ENCODE measurements around the gene MAD1L1. TPM values are rescaled to one million over a fixed set of nuclear protein-coding genes. Genes with fewer than 3 reads are reported as not detected.

Gene MAD1L1
- total and polyA plus RNA-seq, 2 of the 4 experiments (the other 2 are of a cell fraction), result 29.0 to 40.9 TPM

GRCh38 chr7:1998146-1998545 lies 234.6 kb downstream of the MAD1L1 start:
- Histone ChIP-seq H3K18ac (ENCODE audit: low read depth, low read length) (no peak overlapping the region), H2BK15ac (ENCODE audit: low read depth, low read length) (no peak overlapping the region), H4K91ac (ENCODE audit: insufficient read depth, low read depth, low read length) (no peak overlapping the region), H3K14ac (replicated peaks; ENCODE audit: low read depth, low read length) (no peak overlapping the region), H2BK120ac (ENCODE audit: low read depth, low read length) (no peak overlapping the region), H3K4me1 (ENCODE audit: control insufficient read depth, insufficient read depth, low read length) (no peaks in the 10 kb centered on the region), H2AFZ (replicated peaks; ENCODE audit: low read length, poor library complexity) (no peak overlapping the region), H2AK9ac (replicated peaks; ENCODE audit: low read depth, low read length, poor library complexity) (no peak overlapping the region), H3K9me1 (ENCODE audit: insufficient read depth, low read length) (no peaks in the 10 kb centered on the region), H4K20me1 (ENCODE audit: insufficient read depth, low read length) (no peaks in the 10 kb centered on the region; the same call in 1 of the 2 replicates), H3K9me3 (ENCODE audit: control insufficient read depth, insufficient read depth, low read length) (no peaks in the 10 kb centered on the region), H3K4me3 (ENCODE audit: insufficient read depth, low read depth, low read length) (no peak overlapping the region), H2BK20ac (ENCODE audit: low read depth, low read length) (no peak overlapping the region), H3K23ac (ENCODE audit: low read depth, low read length) (no peak overlapping the region), H3K27me3 (ENCODE audit: control insufficient read depth, insufficient read depth, low read length) (no peaks in the 10 kb centered on the region), H3K9ac (ENCODE audit: low read depth, low read length) (no peak overlapping the region), H2AK5ac (ENCODE audit: low read depth, low read length) (no peak overlapping the region), H3K56ac (ENCODE audit: extremely low read depth, insufficient read depth, low read length) (no peak overlapping the region), H4K8ac (ENCODE audit: low read depth in 2 of 2, low read length in 2 of 2) (no peak overlapping the region), H2BK5ac (ENCODE audit: low read depth, low read length, poor library complexity, severe bottlenecking) (no peak overlapping the region), H3K4me2 (ENCODE audit: low read depth, low read length) (no peak overlapping the region), H3K79me1 (ENCODE audit: low read depth in 1 of 2, low read length in 2 of 2) (no peaks in the 10 kb centered on the region), H3K36me3 (ENCODE audit: control insufficient read depth, insufficient read depth, low read length) (no peaks in the 10 kb centered on the region; the same call in 1 of the 2 replicates), H4K5ac (ENCODE audit: low read depth, low read length) (no peak overlapping the region), H3K27ac (ENCODE audit: insufficient read depth, low read length) (no peak overlapping the region), H3K4ac (ENCODE audit: low read depth, low read length) (no peak overlapping the region)
- ATAC-seq (ENCODE audit: low read depth) (no peak), DNase-seq (no peak)
- dilution Hi-C loops (cut with HindIII; ENCODE audit: low sequenced_read_pairs, unreplicated experiment), result no loop called here
- ChIA-PET CTCF (no interaction called here), POLR2A (ENCODE audit: unreplicated experiment) (no interaction called here)
- no TSS peak for BruUV-seq (replicated peaks)
- intact Hi-C loops (cut with micrococcal nuclease), result no loop called here
- 98% methylated on average over 8 of the region's 10 CpGs; no CpG with 5 or more reads in 1 of the 2 experiments for WGBS, 2 experiments (ENCODE audit: extremely low coverage in 2 of 2, insufficient read length in 1 of 2)
- in situ Hi-C loops (cut with MboI; ENCODE audit: low sequenced_read_pairs), result no loop called here
- no peak for TF ChIP-seq MAZ (IDR thresholded peaks at IDR 0.05; ENCODE audit: borderline replicate concordance, low read depth, low read length)
- no peak for TF ChIP-seq MXI1 (IDR thresholded peaks at IDR 0.05; ENCODE audit: borderline replicate concordance, low read depth, low read length)
- TF ChIP-seq BHLHE40 (IDR thresholded peaks at IDR 0.05; ENCODE audit: low read depth, low read length), result no peak
- TF ChIP-seq RCOR1 (IDR thresholded peaks at IDR 0.05; ENCODE audit: insufficient replicate concordance, low read length), result no peak
- TF ChIP-seq CHD1 (IDR thresholded peaks at IDR 0.05; ENCODE audit: low read depth, low read length), result no peak
- no peak for TF ChIP-seq RFX5 (IDR thresholded peaks at IDR 0.05; ENCODE audit: low read depth, low read length)
- TF ChIP-seq NFE2L2 (IDR thresholded peaks at IDR 0.05; ENCODE audit: low read depth, low read length), result no peak
- no peak for TF ChIP-seq CTCF (conservative IDR thresholded peaks at IDR 0.05; ENCODE audit: low read depth, low read length)
